Loucy (cell line): ENCODE data around the gene FHIP2A.

Experiments used
- H2AFZ ChIP-seq: fragments of 200-600 bp; sonication (generic); 2 replicates; pipeline ENCODE4 v1.6.0; 2016; ENCODE audit warnings: antibody characterized with exemption, mild to moderate bottlenecking, low read length, moderate library complexity
- H3F3A ChIP-seq: fragments of 200-600 bp; 2 replicates; pipeline ENCODE4 v1.6.0; 2016; ENCODE audit warnings: antibody characterized with exemption, low read depth, mild to moderate bottlenecking
- H3K27me3 ChIP-seq: fragments of 200-600 bp; sonication (generic); 2 replicates; pipeline ENCODE4 v1.6.1; 2014; ENCODE audit warnings: low read length, mild to moderate bottlenecking; ENCODE audit not compliant: insufficient read depth, poor library complexity, severe bottlenecking
- H3K36me3 ChIP-seq: fragments of 200-600 bp; sonication (generic); 2 replicates; pipeline ENCODE4 v1.6.1; 2016; ENCODE audit warnings: low read length; ENCODE audit not compliant: insufficient read depth
- H3K4me1 ChIP-seq: fragments of 200-600 bp; sonication (generic); 2 replicates; pipeline ENCODE4 v1.5.1; 2014; ENCODE audit warnings: low read length, mild to moderate bottlenecking; ENCODE audit not compliant: insufficient read depth, poor library complexity, severe bottlenecking
- H3K4me2 ChIP-seq: fragments of 200-600 bp; sonication (generic); 2 replicates; pipeline ENCODE4 v1.6.0; 2014; ENCODE audit warnings: antibody characterized with exemption, low read length, low read depth, mild to moderate bottlenecking; ENCODE audit not compliant: poor library complexity, severe bottlenecking
- H3K4me3 ChIP-seq: fragments of 200-600 bp; sonication (generic); 2 replicates; pipeline ENCODE4 v1.5.1; 2014; ENCODE audit warnings: low read length, mild to moderate bottlenecking, mixed read lengths; ENCODE audit not compliant: poor library complexity, severe bottlenecking
- H3K79me2 ChIP-seq: fragments of 200-600 bp; sonication (generic); 2 replicates; pipeline ENCODE4 v1.6.1; 2014; ENCODE audit warnings: low read length; ENCODE audit not compliant: insufficient read depth
- H3K9ac ChIP-seq: fragments of 200-600 bp; sonication (generic); 2 replicates; pipeline ENCODE4 v1.6.0; 2014; ENCODE audit warnings: mild to moderate bottlenecking, low read depth, low read length, moderate library complexity; ENCODE audit not compliant: poor library complexity, severe bottlenecking
- H3K9me2 ChIP-seq: fragments of 200-600 bp; sonication (generic); replicated peaks from 2 replicates; pipeline ENCODE4 v1.6.1; 2016; ENCODE audit warnings: low read depth, low read length, mixed read lengths
- H3K9me3 ChIP-seq: fragments of 200-600 bp; sonication (generic); 2 replicates; pipeline ENCODE4 v1.6.1; 2014; ENCODE audit warnings: mild to moderate bottlenecking, antibody characterized with exemption, low read length, low read depth; ENCODE audit not compliant: insufficient read depth
- H4K20me1 ChIP-seq: fragments of 200-600 bp; sonication (generic); 2 replicates; pipeline ENCODE4 v1.6.0; 2014; ENCODE audit warnings: antibody characterized with exemption, low read length, mild to moderate bottlenecking; ENCODE audit not compliant: insufficient read depth, poor library complexity, severe bottlenecking
- EZH2phosphoT487 ChIP-seq: fragments of 200-600 bp; IDR thresholded peaks from 2 replicates; pipeline ENCODE4 v1.6.1; 2018; ENCODE audit warnings: antibody characterized with exemption, mild to moderate bottlenecking, moderate library complexity, borderline replicate concordance
- TF ChIP-seq, protein P1 (sequence below): fragments of 200-600 bp; sonication (generic); conservative IDR thresholded peaks from 2 replicates; pipeline ENCODE4 v1.5.1; 2014; ENCODE audit warnings: mild to moderate bottlenecking, antibody characterized with exemption, low read length

The FHIP2A gene

DNA sequence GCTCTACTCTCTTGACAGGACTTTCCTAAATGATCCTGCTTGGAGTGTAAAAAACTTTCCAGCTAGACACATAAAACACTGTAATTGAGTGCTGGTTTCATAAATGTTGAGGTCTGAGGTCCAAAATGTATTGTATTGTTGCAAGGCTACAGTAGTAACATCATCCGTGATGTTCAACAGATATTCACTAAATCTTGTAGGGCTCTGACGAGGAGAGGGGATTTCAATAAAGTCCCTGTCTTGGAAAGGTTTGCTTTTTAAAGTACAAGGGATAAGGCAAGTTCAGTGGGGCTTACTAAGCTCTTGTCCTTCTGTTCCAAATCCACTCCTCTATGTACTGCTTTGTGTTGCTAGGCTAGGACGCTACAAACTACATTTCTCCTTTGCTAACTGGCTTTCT lies 48.9 kb downstream of the FHIP2A start:
- Histone ChIP-seq H3K27me3 (no peaks in the 10 kb centered on the region), H3K4me2 (no peak overlapping the region), H2AFZ (no peak overlapping the region), H4K20me1 (no peaks in the 10 kb centered on the region), H3K9me3 (no peaks in the 10 kb centered on the region), H3K36me3 (peaks cover 5% of the 10 kb centered on the region; the same call in 1 of the 2 replicates), H3K79me2 (no peaks in the 10 kb centered on the region), H3F3A (no peaks in the 10 kb centered on the region), H3K9ac (no peak overlapping the region), H3K9me2 (no peaks in the 10 kb centered on the region), H3K4me3 (no peak overlapping the region), H3K4me1 (peaks cover 7% of the 10 kb centered on the region)
- TF ChIP-seq EZH2phosphoT487 = no peak
- TF ChIP-seq, protein P1, sequence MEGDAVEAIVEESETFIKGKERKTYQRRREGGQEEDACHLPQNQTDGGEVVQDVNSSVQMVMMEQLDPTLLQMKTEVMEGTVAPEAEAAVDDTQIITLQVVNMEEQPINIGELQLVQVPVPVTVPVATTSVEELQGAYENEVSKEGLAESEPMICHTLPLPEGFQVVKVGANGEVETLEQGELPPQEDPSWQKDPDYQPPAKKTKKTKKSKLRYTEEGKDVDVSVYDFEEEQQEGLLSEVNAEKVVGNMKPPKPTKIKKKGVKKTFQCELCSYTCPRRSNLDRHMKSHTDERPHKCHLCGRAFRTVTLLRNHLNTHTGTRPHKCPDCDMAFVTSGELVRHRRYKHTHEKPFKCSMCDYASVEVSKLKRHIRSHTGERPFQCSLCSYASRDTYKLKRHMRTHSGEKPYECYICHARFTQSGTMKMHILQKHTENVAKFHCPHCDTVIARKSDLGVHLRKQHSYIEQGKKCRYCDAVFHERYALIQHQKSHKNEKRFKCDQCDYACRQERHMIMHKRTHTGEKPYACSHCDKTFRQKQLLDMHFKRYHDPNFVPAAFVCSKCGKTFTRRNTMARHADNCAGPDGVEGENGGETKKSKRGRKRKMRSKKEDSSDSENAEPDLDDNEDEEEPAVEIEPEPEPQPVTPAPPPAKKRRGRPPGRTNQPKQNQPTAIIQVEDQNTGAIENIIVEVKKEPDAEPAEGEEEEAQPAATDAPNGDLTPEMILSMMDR = no peak

DNA sequence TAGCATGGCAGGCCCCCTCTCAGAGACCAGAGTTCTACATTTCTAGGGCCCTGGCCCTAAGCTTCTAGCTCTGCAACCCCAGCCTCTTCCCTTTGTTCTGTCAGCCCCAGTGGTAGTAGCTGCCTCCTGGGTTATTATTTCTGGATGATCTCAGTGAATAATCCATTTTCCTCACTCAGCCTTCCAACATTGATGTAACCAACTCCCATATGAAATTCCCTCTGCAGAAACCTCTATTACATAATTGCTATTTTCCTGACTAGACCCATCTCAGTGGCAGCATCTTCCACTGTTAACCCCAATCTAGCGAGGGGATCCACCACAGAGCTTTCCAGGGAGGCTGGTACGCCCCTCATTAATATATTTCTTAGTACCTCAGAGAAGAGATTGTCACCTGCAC lies 49.8 kb downstream of the FHIP2A start:
- Histone ChIP-seq H3K9me2 (no peaks in the 10 kb centered on the region), H3K4me1 (peaks cover 7% of the 10 kb centered on the region), H4K20me1 (no peaks in the 10 kb centered on the region), H3K4me3 (no peak overlapping the region), H3F3A (no peaks in the 10 kb centered on the region), H3K9me3 (no peaks in the 10 kb centered on the region), H3K27me3 (no peaks in the 10 kb centered on the region), H2AFZ (no peak overlapping the region), H3K79me2 (no peaks in the 10 kb centered on the region), H3K9ac (no peak overlapping the region), H3K4me2 (no peak overlapping the region), H3K36me3 (peaks cover 2% of the 10 kb centered on the region; the same call in 1 of the 2 replicates)
- TF ChIP-seq, protein P1 = no peak
- no peak for TF ChIP-seq EZH2phosphoT487
